T-helper 2 cell (primary cell): Measurements from ENCODE around the gene ANKHD1.

Experiments used
- DNase-seq, 5 experiments: peaks; one replicate each; pipeline versions ENCODE4 v3.0.0 to v3.0.0-alpha.2; 2012 to 2022
- total RNA-seq, 2 donors: gene quantifications; one replicate each; lab custom pipeline; 2026; lab: John Stamatoyannopoulos, UW

ANKHD1 gene, protein sequence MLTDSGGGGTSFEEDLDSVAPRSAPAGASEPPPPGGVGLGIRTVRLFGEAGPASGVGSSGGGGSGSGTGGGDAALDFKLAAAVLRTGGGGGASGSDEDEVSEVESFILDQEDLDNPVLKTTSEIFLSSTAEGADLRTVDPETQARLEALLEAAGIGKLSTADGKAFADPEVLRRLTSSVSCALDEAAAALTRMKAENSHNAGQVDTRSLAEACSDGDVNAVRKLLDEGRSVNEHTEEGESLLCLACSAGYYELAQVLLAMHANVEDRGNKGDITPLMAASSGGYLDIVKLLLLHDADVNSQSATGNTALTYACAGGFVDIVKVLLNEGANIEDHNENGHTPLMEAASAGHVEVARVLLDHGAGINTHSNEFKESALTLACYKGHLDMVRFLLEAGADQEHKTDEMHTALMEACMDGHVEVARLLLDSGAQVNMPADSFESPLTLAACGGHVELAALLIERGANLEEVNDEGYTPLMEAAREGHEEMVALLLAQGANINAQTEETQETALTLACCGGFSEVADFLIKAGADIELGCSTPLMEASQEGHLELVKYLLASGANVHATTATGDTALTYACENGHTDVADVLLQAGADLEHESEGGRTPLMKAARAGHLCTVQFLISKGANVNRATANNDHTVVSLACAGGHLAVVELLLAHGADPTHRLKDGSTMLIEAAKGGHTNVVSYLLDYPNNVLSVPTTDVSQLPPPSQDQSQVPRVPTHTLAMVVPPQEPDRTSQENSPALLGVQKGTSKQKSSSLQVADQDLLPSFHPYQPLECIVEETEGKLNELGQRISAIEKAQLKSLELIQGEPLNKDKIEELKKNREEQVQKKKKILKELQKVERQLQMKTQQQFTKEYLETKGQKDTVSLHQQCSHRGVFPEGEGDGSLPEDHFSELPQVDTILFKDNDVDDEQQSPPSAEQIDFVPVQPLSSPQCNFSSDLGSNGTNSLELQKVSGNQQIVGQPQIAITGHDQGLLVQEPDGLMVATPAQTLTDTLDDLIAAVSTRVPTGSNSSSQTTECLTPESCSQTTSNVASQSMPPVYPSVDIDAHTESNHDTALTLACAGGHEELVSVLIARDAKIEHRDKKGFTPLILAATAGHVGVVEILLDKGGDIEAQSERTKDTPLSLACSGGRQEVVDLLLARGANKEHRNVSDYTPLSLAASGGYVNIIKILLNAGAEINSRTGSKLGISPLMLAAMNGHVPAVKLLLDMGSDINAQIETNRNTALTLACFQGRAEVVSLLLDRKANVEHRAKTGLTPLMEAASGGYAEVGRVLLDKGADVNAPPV (N-terminal part only)
- 11.0 to 19.6 reads per million in 2 donors for total RNA-seq

DNA sequence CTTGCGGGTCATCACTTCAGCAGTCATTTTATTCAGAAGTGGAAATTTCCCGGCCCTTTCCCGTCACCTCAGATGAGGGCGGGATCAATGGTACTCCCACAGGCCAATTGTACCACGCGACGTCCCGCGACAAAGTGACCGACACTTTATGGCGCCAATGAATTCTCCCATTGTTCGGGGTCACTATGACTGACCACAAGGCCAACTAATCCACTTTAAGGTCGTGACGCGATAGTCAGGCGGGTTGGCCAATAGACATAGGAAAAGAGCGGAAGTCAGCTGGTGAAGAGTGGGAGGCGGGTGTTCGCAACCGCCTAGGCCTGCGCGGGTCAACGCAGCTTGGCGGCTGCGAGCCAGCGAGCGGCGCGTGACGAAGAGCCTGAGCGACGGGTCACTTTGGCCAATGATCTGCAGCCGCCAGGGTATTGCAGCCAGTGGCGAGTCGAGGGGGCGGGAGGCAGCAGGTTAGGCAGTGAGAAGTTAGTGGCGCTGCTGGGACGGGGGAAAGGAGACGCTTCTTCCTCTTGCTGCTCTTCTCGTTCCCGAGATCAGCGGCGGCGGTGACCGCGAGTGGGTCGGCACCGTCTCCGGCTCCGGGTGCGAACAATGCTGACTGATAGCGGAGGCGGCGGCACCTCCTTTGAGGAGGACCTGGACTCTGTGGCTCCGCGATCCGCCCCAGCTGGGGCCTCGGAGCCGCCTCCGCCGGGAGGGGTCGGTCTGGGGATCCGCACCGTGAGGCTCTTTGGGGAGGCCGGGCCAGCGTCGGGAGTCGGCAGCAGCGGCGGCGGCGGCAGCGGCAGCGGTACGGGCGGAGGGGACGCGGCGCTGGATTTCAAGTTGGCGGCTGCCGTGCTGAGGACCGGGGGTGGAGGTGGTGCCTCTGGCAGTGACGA lies at the start of gene ANKHD1:
Gene ANKHD1, plus strand, starts transcription at position 472 of the 896 bp plus-strand sequence. Its CDS starts 135 bp downstream, at position 607.
- peak; percentile 87 to 100 (median 95) for DNase-seq

DNA sequence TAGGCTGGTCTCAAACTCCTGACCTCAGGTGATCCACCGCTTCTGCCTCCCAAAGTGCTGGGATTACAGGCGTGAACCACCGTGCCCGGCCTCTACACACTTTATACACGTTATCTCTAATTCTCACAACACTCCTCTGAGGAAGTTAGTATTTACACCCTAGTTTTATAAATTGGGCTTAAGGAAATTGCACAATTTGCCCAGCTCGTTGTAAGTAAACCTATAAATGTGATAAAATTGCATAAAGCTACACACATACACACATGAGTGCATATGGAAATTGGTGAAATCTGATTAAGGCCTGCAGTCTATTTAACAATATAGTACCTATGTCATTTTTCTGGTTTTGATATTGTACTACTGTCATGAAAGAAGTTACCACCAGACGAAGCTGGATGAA lies 46.1 kb upstream of the ANKHD1 start:
- DNase-seq, result no peak

DNA sequence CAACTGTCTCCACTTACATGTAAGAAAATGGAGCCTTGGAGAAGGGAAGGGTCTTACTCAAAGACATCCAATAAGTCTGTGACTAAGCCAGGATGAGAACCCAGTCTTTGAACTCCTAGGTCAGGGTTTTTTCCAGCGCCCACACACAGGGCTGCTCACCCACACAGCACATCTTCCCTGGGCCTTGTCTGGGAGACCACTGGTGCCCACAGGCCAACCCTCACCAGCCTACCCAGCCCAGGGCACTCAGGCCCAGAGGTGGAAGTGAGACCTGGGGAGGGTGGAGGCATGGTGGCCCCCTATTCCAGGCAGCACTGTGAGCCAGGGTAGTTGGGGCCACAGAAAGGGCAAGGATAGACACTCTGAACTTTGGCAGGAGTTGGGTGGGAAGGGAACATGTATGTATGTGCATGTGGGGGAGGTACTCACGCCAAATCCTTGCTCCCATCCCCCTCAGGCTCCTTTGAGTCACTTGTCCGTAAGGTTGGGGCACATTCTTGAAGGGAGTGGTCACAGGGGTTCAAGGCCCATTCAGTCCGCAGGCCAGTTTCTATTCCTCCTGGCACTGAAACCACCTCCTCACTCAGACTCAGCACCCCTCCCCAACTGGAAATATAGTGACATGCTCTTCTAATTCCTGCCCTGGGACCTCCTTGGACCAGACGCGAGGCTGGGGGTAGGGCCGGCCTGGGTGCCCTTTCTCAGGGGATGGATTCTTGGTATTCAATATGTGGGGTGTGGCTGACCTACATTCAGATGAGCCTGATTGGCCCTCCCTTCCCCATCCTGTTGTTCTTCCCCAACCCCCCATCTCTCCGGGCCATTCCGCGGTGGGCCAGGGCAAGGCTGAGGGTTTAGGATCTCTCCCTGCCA lies 44.5 kb upstream of the ANKHD1 start:
- no peak for DNase-seq

DNA sequence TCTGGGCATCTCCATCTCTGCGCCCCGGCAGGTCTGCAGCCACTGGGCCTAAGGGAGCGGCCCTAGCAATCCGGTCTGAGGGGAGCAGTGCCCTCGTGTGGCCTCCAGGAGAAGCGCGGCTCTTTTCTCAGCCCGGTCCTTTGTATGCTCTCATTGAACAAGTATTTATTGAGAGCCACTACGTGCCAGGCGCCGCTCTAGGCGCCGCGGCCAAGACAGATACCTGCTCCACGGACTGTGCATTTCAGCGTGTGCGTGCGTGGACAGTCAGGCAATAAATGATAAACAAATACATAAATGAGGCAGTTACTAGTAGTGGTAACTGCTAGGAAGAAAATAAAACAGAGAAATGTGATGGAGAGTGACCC lies 43.9 kb upstream of the ANKHD1 start:
- peak; percentile 40 to 80 (median 58) for DNase-seq

DNA sequence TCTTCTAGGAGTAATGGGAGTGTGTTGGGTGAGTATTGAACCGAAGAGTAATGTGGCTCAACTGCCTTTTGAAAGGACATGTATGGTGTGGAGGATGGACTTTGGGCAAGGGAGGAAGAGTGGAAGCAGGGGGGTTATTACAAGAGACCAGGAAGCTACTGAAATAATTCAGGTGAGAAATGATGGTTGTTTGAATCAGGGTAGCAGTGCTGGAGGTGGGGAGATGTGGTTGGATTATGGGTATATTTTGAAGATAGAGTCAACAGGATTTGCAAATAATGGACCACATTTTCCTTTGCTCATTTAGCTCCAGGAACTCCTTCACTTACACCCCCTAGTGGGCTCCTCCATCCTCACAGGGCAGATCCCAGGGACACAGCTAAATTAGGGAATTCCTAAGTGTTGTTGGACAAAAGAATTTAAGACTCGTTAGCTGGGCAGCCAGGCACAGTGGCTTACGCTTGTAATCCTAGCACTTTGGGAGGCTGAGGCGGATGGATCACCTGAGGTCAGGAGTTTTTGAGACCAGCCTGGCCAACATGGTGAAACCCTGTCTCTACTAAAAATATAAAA lies 42.8 kb upstream of the ANKHD1 start:
- no peak for DNase-seq

DNA sequence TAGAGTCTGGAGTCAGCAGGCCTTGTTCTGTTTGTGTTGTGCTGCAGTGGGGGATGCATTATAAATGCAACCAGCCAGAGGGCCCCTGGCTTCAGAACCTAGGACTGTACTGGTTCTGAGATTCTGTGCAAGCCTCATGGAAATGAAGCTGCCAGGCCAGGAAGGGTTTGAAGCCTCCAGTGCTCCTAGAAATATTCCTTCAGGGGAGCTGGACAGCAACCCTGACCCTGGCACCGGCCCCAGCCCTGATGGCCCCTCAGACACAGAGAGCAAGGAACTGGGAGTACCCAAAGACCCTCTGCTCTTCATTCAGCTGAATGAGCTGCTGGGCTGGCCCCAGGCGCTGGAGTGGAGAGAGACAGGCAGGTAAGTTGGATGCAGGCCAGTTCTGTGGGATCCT lies 41.5 kb upstream of the ANKHD1 start, which contains the start of gene SLC4A9:
Gene SLC4A9, plus strand, starts transcription at position 94 of the 400 bp plus-strand sequence. Its CDS starts 43 bp downstream, at position 137.
- DNase-seq, result no peak

DNA sequence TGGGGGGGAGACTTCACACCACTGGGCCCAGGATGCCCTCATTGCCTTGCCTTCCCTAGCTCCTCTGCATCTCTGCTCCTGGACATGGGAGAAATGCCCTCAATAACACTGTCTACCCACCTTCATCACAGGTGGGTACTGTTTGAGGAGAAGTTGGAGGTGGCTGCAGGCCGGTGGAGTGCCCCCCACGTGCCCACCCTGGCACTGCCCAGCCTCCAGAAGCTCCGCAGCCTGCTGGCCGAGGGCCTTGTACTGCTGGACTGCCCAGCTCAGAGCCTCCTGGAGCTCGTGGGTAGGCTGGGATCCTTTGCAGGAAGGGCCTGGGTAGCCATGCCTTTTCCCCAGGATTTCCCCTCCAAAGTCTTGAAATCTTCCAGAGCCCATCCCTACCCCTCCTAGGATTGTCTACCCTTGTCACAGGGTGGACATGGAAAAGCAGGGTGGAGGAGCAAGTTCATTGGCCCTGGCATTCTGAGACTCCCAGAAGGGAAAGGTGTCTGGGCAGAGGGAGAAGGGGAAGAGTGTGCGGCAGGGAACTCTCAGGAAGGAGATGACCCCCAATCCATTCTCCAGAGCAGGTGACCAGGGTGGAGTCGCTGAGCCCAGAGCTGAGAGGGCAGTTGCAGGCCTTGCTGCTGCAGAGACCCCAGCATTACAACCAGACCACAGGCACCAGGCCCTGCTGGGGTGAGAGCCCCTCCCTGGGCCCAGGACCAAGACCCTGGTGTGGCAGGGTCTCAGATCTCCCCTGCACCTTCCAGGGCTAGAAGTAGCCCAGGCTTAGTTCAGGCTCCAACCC lies 40.8 kb upstream of the ANKHD1 start:
- DNase-seq, result no peak

DNA sequence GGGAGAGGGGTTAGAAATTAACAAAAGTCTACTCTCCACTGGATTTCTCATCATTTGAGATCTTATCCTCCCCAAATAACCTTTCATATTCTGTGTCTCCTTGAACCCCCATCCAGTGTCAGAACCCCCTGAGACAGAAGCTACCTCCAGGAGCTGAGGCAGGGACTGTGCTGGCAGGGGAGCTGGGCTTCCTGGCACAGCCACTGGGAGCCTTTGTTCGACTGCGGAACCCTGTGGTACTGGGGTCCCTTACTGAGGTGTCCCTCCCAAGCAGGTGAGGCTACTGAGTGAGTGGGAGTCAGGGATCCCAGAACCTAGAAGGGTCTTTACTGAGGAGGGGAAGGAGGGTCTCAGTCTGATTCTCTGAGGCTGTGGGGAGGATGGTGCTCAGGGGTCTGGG lies 39.7 kb upstream of the ANKHD1 start:
- DNase-seq, result no peak

DNA sequence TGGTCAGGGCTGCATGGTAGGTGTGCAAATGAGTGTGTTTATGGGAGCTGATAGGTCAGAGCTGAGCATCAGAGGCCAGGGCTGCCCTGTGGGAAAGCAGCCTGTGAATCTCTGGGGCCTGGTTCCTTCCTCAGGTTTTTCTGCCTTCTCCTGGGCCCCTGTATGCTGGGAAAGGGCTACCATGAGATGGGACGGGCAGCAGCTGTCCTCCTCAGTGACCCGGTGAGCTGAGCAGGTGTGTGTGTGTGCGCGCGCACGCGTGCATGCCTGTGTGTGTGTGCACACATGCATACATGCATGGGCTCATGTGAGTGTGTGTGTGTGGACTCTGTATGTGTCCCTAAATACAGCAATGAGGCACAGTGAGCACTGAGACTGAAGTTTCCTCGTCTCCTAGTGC lies 39.3 kb upstream of the ANKHD1 start:
- no peak for DNase-seq

DNA sequence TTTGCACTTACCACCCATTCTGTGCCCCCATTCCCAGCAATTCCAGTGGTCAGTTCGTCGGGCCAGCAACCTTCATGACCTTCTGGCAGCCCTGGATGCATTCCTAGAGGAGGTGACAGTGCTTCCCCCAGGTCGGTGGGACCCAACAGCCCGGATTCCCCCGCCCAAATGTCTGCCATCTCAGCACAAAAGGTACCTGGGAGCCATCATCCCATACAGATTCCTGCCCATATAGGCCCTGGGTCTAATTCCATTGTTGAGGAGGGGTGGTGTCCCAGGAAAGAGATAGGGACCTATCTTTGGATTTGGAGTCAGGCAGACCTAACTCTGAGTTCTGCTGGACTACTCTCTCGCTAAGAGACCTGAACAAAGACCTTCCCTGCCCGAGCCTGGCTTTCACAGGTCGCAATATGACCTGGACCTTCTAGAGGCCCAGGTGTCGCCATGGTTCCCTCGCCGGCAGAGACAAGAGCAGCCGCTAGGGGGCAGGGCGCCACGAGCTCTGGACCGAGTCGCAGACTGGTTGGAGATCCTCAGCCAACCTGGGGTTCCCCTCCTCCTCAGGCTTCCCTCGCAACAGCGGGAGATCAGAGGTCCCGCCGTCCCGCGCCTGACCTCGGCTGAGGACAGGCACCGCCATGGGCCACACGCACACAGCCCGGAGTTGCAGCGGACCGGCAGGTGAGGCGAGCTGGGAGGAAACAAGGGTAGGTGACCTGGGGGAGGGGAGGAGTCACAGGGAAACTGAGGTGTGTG lies 38.6 kb upstream of the ANKHD1 start:
- peak; percentile 55 to 81 (median 71) for DNase-seq

DNA sequence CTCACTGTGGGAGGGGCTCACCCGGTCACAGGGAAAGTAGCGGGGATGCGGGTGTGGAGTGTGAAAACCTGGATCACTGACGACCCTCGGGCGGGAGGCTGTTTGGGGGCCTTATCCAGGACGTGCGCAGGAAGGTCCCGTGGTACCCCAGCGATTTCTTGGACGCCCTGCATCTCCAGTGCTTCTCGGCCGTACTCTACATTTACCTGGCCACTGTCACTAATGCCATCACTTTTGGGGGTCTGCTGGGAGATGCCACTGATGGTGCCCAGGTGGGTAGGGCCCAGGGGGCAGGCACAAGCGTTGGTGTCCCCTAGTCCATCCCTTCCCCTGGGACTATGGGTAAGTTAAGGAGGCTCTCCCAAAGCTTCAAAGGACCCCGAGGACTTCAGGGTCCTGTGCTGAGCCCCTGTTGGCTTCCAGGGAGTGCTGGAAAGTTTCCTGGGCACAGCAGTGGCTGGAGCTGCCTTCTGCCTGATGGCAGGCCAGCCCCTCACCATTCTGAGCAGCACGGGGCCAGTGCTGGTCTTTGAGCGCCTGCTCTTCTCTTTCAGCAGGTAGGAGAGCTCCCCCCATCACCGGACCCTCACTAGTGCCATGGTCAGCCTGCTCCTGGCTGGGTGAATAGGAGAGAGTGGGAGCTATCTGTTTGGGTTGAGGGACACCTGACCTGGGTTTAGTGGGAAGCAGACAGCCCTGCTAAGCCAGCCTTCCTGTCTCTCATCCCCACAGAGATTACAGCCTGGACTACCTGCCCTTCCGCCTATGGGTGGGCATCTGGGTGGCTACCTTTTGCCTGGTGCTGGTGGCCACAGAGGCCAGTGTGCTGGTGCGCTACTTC lies 37.8 kb upstream of the ANKHD1 start:
- no peak for DNase-seq

DNA sequence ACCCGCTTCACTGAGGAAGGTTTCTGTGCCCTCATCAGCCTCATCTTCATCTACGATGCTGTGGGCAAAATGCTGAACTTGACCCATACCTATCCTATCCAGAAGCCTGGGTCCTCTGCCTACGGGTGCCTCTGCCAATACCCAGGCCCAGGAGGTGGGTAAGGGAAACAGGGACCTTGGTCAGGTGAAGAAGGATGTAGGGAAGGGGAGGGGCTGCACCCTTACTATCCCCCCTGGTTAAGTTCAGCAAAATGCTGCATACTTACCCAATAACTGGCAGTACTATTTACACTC lies 37.2 kb upstream of the ANKHD1 start:
- DNase-seq, result no peak

DNA sequence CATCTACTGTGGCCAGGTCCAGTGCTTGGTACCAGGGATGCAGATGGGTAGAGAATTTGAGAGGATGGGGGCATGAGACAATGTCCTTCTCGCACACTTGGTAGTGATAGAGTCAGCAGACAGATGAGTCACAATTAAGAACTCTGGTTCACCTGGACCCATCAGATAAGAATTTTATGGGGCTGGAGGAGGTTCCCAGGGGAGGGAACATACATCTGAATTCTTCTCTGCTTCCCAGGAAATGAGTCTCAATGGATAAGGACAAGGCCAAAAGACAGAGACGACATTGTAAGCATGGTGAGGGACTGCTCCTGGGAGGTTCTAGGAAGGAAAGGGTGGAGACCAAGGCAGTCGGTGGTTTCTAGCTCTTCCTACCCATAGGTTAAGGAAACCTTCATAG lies 36.4 kb upstream of the ANKHD1 start:
- DNase-seq, result no peak

DNA sequence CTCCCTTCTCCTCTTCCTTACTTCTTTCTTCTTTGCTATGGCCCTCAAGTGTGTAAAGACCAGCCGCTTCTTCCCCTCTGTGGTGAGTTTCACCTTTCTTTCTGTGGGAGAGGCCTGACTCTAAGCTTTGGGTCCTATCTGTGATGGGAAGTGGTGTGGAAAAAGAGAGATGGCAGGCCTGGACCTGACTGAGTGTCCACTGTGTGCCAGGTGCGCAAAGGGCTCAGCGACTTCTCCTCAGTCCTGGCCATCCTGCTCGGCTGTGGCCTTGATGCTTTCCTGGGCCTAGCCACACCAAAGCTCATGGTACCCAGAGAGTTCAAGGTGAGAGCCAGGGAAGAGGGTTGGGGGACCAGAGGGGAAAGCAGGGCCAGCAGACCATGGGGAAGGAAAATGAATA lies 35.7 kb upstream of the ANKHD1 start:
- no peak for DNase-seq

DNA sequence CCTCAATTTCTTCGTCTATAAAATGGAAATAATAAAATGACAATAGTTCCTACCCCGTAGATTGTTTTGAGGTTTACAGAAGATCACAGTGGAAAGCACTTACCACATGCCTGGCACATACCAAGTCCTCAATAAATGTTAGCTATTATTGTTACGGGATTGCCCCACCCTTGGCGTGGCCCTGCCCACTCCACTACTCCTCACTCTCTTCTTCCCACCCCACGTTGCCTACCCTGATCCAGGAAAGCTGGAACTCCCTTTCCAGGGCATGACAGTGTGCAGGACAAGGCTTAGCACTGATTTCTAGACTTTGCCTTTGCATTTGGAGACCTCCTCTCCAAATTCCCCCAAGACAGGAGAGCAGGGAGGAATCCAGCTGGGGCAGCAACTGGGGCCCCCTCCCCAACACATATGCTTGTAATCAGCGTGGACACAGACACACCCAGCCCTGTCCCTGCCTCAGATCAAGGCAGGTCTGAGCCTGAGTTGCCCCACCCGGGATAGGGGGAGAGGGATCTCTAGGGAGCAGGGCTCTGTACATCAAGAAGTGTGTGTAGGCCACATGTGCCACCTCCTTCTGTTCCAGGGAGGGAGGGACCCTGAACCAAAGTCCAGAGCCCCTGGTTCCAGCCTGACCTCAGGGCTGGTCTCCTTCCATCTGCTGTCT lies 34.9 kb upstream of the ANKHD1 start:
- no peak for DNase-seq

DNA sequence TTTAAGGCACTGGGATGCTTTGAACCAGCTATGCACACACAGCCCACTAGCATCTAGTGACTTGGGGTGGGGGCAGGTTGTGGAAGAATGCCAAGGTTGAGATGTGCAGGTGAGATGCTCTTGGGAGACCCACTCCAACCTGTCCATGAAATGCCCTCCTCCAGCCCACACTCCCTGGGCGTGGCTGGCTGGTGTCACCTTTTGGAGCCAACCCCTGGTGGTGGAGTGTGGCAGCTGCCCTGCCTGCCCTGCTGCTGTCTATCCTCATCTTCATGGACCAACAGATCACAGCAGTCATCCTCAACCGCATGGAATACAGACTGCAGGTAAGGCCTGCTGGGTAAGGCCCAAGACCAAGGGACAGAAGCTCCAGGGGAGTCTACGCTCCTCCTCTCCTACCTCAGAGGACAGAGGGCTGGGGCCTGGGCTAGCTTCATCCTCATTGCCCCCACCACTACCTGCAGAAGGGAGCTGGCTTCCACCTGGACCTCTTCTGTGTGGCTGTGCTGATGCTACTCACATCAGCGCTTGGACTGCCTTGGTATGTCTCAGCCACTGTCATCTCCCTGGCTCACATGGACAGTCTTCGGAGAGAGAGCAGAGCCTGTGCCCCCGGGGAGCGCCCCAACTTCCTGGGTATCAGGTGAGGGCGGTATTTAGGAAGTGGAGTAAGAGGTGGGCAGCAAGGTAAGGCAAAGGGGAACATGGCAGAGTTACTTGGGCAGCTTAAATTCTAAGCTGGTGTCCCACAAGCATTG lies 34.2 kb upstream of the ANKHD1 start:
- DNase-seq, result no peak
